Measurements from ENCODE around the gene PSENEN.

DNA sequence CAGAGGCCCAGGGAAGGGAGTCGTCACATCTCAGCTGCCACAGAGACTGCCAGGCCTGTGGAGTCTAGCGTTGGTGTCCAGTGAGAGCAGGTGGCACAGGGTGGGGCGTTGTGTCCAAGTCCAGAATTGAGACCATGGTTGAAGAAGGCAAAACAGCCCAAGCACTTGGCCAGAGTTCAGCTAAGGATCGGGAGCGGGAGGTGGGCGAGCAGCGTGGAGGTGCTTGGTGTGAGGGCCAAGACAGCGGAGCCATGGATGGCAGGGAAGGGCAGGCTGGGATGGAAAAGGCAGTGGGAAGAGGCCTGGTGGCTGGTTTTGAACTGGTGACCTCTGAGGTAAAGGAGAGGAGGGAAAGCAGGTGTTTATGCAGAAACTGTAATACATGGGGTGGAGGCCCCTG, 11.2 kb upstream of the PSENEN start:
- no peak for TF ChIP-seq TRIM28 (IDR thresholded peaks at IDR 0.05)
- no peak for TF ChIP-seq U2AF1 (optimal IDR thresholded peaks at IDR 0.05; ENCODE audit: low read depth, low read length)
- TF ChIP-seq GTF2F1 (IDR thresholded peaks at IDR 0.05; ENCODE audit: low read depth, low read length): no peak
- no peak for TF ChIP-seq PYGO2 (tag; IDR thresholded peaks at IDR 0.05)
- no peak for TF ChIP-seq CREB1 (IDR thresholded peaks at IDR 0.05)
- TF ChIP-seq CREB1 (CRISPR knock-in tag; IDR thresholded peaks at IDR 0.05): no peak
- TF ChIP-seq, protein P1, sequence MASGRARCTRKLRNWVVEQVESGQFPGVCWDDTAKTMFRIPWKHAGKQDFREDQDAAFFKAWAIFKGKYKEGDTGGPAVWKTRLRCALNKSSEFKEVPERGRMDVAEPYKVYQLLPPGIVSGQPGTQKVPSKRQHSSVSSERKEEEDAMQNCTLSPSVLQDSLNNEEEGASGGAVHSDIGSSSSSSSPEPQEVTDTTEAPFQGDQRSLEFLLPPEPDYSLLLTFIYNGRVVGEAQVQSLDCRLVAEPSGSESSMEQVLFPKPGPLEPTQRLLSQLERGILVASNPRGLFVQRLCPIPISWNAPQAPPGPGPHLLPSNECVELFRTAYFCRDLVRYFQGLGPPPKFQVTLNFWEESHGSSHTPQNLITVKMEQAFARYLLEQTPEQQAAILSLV (tag; IDR thresholded peaks at IDR 0.05): no peak
- TF ChIP-seq CEBPB (tag; IDR thresholded peaks at IDR 0.05): no peak
- no peak for TF ChIP-seq CBX5 (IDR thresholded peaks at IDR 0.05; ENCODE audit: borderline replicate concordance, low read depth)
- TF ChIP-seq ZFX (CRISPR knock-in tag; IDR thresholded peaks at IDR 0.05): no peak
